Fibroblast of mammary gland (primary cell): ENCODE measurements around the gene LRRC4C.

ENCODE experiments used
- DNase-seq: peaks from one replicate; pipeline ENCODE4 v3.0.0-alpha.2; 2010; ENCODE audit warnings: low read depth
- H3K4me3 ChIP-seq: 2 replicates; pipeline ENCODE4 v1.5.1; 2011; ENCODE audit warnings: low read depth, mild to moderate bottlenecking, low read length, moderate library complexity; ENCODE audit not compliant: control insufficient read depth
- CTCF ChIP-seq: conservative IDR thresholded peaks from 2 replicates; pipeline ENCODE4 v1.5.1; 2011; ENCODE audit warnings: low read depth, low read length, inconsistent platforms; ENCODE audit not compliant: control insufficient read depth, insufficient read depth

LRRC4C gene

GRCh38 chr11:40188848-40189247 lies 1270.6 kb downstream of the LRRC4C start:
- H3K4me3 ChIP-seq = no peak overlapping the region
- TF ChIP-seq CTCF = no peak
- DNase-seq = no peak

DNA sequence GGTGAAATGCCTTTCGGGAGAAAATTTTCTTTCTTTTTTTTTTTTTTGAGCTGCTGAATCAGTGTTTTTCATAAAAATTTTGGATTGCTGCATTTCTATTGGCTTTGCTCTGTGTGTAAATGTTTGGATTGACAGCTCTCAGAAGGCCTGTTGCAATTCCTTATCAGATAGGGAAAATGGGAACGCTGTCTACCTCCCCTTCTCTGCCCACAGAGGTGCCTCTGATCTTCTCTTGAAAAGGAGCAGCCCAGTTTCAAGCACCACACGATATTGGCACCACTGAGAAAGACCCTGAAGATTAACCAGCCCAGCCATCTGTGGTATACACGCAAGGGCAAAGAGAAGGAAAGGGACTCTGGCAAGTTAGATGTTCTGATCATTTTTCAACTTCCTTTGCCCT lies 1272.2 kb downstream of the LRRC4C start:
- H3K4me3 ChIP-seq = no peak overlapping the region
- no peak for DNase-seq
- no peak for TF ChIP-seq CTCF

- TF ChIP-seq CTCF = no peak
- H3K4me3 ChIP-seq = no peak overlapping the region
- DNase-seq = no peak
Measured at GRCh38 chr11:40186437-40187263, 1272.8 kb downstream of the LRRC4C start.

GRCh38 chr11:40185793-40186192 lies 1273.7 kb downstream of the LRRC4C start:
- DNase-seq = no peak
- H3K4me3 ChIP-seq = no peak overlapping the region
- no peak for TF ChIP-seq CTCF

DNA sequence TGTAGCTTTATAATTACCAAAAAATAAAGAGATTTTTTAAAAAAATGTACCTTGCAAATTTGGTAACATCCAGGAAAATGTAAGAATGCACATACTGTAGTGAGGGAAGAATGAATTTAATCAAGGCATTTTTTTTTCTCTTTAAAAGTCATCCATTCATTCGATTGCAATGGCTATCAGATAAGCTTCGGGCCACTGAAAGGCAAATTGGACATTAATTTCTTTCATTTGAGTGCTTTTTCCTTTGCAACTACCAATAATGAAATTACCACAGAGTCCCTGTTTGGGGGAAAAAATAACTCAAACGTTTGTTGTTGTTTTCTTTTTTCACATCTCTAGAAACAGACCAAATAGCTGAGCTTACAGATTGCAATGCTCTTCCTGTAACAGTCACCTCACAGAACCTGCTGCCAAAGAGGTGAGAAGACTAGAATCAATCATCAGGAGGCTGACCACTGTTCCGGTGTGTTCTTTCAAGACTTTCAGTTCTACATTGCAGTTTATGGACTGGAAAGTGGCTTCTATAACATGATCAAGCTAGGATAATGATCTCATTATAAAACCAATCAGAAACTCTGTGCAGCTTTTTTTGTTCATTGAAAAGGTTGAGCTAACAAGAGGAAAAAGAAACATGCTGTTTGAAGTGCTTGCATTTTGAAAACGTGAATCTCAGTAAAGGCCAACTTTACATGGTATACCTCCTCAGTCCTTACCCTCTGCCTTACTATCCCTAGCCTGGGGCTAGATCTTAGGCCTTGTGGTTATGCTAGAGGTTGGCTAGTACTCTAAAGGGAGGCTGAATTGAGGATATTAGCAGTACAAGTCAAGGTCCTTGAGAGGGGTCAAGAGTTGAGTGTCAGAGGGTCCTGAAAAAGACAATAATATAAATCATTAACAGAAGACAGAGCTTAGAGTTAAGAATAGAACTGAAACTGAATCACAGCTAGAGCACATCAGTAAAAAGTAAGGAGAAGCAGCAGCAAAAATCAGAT lies 1276.1 kb downstream of the LRRC4C start:
- no peak for DNase-seq
- TF ChIP-seq CTCF = no peak
- H3K4me3 ChIP-seq = no peak overlapping the region

DNA sequence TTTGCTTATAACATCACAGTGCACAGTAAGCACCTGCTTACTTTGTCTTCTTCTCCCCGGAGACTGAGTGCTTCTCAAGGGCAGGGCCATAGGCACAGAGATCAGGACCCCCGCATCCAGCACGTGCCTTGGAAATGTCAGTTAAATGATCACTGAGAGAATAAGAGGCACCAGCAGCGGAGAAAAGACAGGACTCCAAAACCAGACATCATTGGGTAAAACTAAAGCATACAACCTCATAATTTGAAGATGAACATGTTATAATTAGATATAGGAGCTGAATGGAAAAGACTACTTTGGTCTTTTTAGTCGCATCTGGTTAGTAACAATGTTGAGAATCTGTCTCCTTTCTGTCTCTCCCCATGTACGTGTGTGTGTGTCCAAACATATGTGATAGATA lies 1279.9 kb downstream of the LRRC4C start:
- no peak for DNase-seq
- no peak overlapping the region for H3K4me3 ChIP-seq
- no peak for TF ChIP-seq CTCF
